Vagina (tissue), 2 donors: ENCODE data around the gene MFSD6.
"Not testable (repeated sequence)": the region's sequence is repeated elsewhere in the genome, so short reads cannot be mapped to it uniquely, and the experiment has no call there.

Source experiments
- POLR2A ChIP-seq, 2 donors: fragments of 450-650 bp; IDR thresholded peaks; one replicate each; pipeline ENCODE4 v1.6.1; 2017; ENCODE audit warnings: antibody characterized with exemption in 2 of 2, mild to moderate bottlenecking in 2 of 2, moderate library complexity in 2 of 2
- TF ChIP-seq, protein P1 (sequence below), 3 experiments: fragments of 450-650 bp in 2 of 3; fragments of 200-600 bp in 1 of 3; sonication (generic) in 1 of 3; IDR thresholded peaks; one replicate each; pipeline ENCODE4 v1.5.1; 2017 to 2019; ENCODE audit warnings: antibody characterized with exemption in 3 of 3, mild to moderate bottlenecking in 2 of 3, moderate library complexity in 2 of 3

- TF ChIP-seq, protein P1, sequence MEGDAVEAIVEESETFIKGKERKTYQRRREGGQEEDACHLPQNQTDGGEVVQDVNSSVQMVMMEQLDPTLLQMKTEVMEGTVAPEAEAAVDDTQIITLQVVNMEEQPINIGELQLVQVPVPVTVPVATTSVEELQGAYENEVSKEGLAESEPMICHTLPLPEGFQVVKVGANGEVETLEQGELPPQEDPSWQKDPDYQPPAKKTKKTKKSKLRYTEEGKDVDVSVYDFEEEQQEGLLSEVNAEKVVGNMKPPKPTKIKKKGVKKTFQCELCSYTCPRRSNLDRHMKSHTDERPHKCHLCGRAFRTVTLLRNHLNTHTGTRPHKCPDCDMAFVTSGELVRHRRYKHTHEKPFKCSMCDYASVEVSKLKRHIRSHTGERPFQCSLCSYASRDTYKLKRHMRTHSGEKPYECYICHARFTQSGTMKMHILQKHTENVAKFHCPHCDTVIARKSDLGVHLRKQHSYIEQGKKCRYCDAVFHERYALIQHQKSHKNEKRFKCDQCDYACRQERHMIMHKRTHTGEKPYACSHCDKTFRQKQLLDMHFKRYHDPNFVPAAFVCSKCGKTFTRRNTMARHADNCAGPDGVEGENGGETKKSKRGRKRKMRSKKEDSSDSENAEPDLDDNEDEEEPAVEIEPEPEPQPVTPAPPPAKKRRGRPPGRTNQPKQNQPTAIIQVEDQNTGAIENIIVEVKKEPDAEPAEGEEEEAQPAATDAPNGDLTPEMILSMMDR (IDR thresholded peaks at IDR 0.05) = not testable (repeated sequence)
- TF ChIP-seq POLR2A (IDR thresholded peaks at IDR 0.05) = not testable (repeated sequence)
Observed at GRCh38 chr2:190430866-190431265, 22.7 kb downstream of the MFSD6 start.
